ENCODE measurements around the gene KCNK15. TPM values are rescaled to one million over a fixed set of nuclear protein-coding genes. Genes with fewer than 3 reads are reported as not detected.

Gene KCNK15
- total and polyA plus RNA-seq, 10 donors, result 0.06 to 0.92 (median 0.26) TPM; not detected in 3

DNA sequence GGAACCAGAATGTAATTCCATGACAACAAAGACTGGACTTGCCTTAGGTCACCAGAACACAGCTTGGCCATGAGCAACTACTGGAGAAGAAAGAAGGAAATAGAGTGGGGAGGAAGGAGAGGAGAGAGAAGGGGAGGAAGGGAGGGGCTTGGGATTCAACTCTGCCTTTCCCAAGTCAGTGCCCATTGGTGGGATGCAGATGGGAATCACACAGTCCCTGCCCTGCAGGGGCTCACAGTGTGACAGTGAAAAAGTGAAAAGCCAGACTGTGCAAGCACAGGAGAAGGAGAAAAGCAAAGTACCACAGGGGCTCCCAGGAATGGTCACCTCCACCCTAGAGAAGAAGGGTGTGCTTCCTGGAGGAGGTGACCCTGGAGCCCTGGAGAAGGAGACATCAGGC, 50.6 kb downstream of the KCNK15 start:
- H3K36me3 ChIP-seq, result no peaks in the 10 kb centered on the region

DNA sequence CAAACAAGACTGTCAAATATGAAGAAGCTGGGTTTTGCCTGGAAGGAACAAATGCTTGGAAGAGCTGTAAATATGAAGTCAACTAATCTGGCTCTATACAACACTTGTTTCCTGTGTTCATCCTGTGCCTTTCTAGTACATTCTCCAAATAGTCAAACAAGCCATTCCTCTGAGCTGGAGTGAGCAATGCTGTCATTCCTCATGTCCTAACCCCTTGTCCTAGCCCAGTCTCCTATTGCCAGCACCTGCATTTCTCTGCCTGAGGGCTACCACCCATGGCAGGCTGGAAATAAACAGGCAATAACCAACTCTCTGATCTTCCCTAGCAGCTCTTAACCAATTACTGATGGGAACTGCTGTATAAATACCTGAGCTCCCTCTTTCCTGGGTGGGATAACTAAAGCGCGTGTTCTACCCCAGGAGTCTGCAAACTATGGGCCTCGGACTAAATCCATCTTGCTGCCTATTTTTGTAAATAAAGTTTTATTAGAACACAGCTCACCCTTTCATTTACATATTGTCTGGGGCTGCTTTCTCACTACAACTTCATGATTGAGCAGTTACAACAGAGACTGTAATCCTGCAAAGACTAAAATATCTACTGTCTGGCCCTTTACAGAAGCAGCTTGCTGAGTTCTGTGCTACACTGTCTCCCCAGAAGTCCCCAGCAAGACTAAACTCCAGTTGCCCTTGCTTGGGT, 51.2 kb downstream of the KCNK15 start:
- H3K36me3 ChIP-seq, result no peaks in the 10 kb centered on the region
- no peak overlapping the region for H3K4me3 ChIP-seq
- H3K27ac ChIP-seq, result no peak overlapping the region
- intact Hi-C loops (cut with DNase I; ENCODE audit: low total_unique reads), result no loop called here
- WGBS, 5 donors, result 87 to 96% (median 91%) methylated on average over 3 of the region's 3 CpGs
- H3K9me3 ChIP-seq, result no peaks in the 10 kb centered on the region
- TF ChIP-seq POLR2AphosphoS5 (IDR thresholded peaks at IDR 0.05) (no peak), POLR2A (IDR thresholded peaks at IDR 0.05) (no peak)
- TF ChIP-seq, protein P1, sequence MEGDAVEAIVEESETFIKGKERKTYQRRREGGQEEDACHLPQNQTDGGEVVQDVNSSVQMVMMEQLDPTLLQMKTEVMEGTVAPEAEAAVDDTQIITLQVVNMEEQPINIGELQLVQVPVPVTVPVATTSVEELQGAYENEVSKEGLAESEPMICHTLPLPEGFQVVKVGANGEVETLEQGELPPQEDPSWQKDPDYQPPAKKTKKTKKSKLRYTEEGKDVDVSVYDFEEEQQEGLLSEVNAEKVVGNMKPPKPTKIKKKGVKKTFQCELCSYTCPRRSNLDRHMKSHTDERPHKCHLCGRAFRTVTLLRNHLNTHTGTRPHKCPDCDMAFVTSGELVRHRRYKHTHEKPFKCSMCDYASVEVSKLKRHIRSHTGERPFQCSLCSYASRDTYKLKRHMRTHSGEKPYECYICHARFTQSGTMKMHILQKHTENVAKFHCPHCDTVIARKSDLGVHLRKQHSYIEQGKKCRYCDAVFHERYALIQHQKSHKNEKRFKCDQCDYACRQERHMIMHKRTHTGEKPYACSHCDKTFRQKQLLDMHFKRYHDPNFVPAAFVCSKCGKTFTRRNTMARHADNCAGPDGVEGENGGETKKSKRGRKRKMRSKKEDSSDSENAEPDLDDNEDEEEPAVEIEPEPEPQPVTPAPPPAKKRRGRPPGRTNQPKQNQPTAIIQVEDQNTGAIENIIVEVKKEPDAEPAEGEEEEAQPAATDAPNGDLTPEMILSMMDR (IDR thresholded peaks at IDR 0.05 in 8 of 11, conservative IDR thresholded peaks at IDR 0.05 in 3 of 11), result no peak
- H3K4me1 ChIP-seq, result no peaks in the 10 kb centered on the region
- no peak for DNase-seq
- H3K27me3 ChIP-seq (replicated peaks in 1 of 7), result peaks cover 0 to 23% (median 0%) of the 10 kb centered on the region in 7 donors

More for the DNA sequence above, 50.6 kb downstream of the KCNK15 start:
- no peaks in the 10 kb centered on the region for H3K4me1 ChIP-seq
- intact Hi-C loops (cut with DNase I; ENCODE audit: low total_unique reads), result no loop called here
- no peak for DNase-seq
- no peaks in the 10 kb centered on the region for H3K9me3 ChIP-seq
- H3K4me3 ChIP-seq, result no peak overlapping the region
- no peak overlapping the region for H3K27ac ChIP-seq
- peaks cover 0 to 28% (median 0%) of the 10 kb centered on the region in 7 donors for H3K27me3 ChIP-seq (replicated peaks in 1 of 7)
- TF ChIP-seq POLR2A (IDR thresholded peaks at IDR 0.05), result no peak
- TF ChIP-seq, protein P1 (IDR thresholded peaks at IDR 0.05 in 8 of 11, conservative IDR thresholded peaks at IDR 0.05 in 3 of 11), result no peak
- no peak for TF ChIP-seq POLR2AphosphoS5 (IDR thresholded peaks at IDR 0.05)

DNA sequence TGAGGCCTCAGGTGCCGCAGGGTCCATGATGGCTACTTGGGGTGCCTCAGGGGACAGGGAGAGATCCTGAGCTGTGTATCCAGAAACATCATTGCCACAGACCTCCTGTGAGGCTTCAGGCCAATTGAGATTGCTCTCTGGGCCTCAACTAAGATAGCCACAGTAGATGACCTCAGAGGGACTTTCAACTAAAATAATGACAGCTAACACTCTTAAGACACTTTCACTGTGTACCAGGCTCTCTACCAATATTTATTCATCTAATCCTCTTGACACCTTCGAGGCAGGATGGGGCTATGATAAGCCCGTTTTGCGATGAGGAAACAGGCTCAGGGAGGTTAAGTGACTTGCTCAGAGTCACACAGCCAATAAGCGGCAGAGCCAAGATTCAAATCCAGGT, 54.0 kb downstream of the KCNK15 start:
- no peaks in the 10 kb centered on the region for H3K4me1 ChIP-seq
- no peaks in the 10 kb centered on the region for H3K9me3 ChIP-seq
- TF ChIP-seq POLR2AphosphoS5 (IDR thresholded peaks at IDR 0.05), result no peak
- no peak for TF ChIP-seq POLR2A (IDR thresholded peaks at IDR 0.05)
- TF ChIP-seq, protein P1 (IDR thresholded peaks at IDR 0.05 in 8 of 11, conservative IDR thresholded peaks at IDR 0.05 in 3 of 11), result no peak
- intact Hi-C loops (cut with DNase I; ENCODE audit: low total_unique reads), result no loop called here
- peaks cover 0 to 33% (median 0%) of the 10 kb centered on the region in 7 donors for H3K27me3 ChIP-seq (replicated peaks in 1 of 7)
- H3K36me3 ChIP-seq, result no peaks in the 10 kb centered on the region
- no peak overlapping the region for H3K4me3 ChIP-seq
- WGBS, 5 donors, result 82 to 94% (median 87%) methylated on average over 5 of the region's 5 CpGs
- H3K27ac ChIP-seq, result no peak overlapping the region
- DNase-seq, result no peak

DNA sequence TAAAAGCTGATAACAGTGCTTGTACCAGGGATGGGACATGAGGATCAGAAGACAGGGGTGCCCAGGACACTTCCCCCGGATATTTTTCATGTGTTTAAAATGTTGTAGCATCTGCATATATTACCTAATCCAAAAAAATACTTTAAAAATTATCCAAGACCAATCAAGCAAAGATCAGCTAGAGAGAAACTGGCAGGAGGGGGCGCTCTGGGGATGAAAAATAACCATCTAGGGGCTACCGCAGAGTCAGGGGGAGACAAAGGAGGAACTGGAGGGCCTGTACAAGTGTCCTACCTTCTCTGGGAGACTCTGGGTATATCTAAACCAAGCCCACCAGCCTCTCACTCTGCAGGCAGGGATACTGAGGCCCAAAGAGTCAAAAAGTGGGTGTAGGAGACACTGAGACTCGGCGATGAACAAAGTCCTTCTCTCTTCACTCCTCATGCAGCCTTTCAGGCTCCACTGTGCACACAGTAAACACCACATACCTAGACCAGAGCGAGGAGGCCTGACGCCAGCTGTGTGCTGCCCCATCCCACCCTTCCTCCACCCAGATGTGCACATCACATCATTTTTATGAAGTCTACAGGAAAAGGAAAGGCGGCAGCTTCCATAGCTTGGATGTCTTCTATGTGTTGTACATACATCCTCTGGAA, 54.9 kb downstream of the KCNK15 start:
- 74 to 80% (median 77%) methylated on average over 8 of the region's 8 CpGs for WGBS, 5 donors
- intact Hi-C loops (cut with DNase I; ENCODE audit: low total_unique reads), result no loop called here
- Histone ChIP-seq H3K9me3 (no peaks in the 10 kb centered on the region), H3K36me3 (no peaks in the 10 kb centered on the region), H3K27ac (no peak overlapping the region), H3K4me1 (no peaks in the 10 kb centered on the region), H3K27me3 (replicated peaks in 1 of 7) (peaks cover 0 to 35% (median under 1%) of the 10 kb centered on the region in 7 donors), H3K4me3 (no peak overlapping the region)
- TF ChIP-seq, protein P1 (IDR thresholded peaks at IDR 0.05 in 8 of 11, conservative IDR thresholded peaks at IDR 0.05 in 3 of 11), result no peak
- no peak for TF ChIP-seq POLR2AphosphoS5 (IDR thresholded peaks at IDR 0.05)
- TF ChIP-seq POLR2A (IDR thresholded peaks at IDR 0.05), result no peak
- no peak for DNase-seq
